Liver (tissue), 9 donors: ENCODE measurements around the gene COL24A1. TPM values are rescaled to one million over a fixed set of nuclear protein-coding genes. Genes with fewer than 3 reads are reported as not detected.

ENCODE experiments used
- DNase-seq: peaks from one replicate; pipeline ENCODE4 v3.0.0-alpha.2; 2017; ENCODE audit warnings: low spot score
- H3K27ac ChIP-seq, 2 donors: one replicate each; pipeline ENCODE4 v1.7.0; 2013; ENCODE audit warnings: inconsistent platforms in 2 of 2, low read length in 2 of 2, control low read depth in 1 of 2, low read depth in 1 of 2, mild to moderate bottlenecking in 1 of 2
- H3K27me3 ChIP-seq, 4 donors: one replicate each; pipeline versions ENCODE4 v1.6.1 to v1.7.0; 2013; ENCODE audit warnings: low read length in 3 of 4, inconsistent platforms in 1 of 4, mild to moderate bottlenecking in 1 of 4, moderate library complexity in 1 of 4; ENCODE audit not compliant: control insufficient read depth in 4 of 4, insufficient read depth in 4 of 4
- H3K36me3 ChIP-seq, 4 donors: one replicate each; pipeline versions ENCODE4 v1.6.1 to v1.7.0; 2013; ENCODE audit warnings: low read length in 3 of 4, mild to moderate bottlenecking in 3 of 4, low read depth in 1 of 4, moderate library complexity in 1 of 4; ENCODE audit not compliant: control insufficient read depth in 4 of 4, insufficient read depth in 3 of 4
- H3K4me1 ChIP-seq, 4 donors: one replicate each; pipeline versions ENCODE4 v1.6.1 to v1.7.0; 2013; ENCODE audit warnings: low read length in 3 of 4, mild to moderate bottlenecking in 3 of 4, moderate library complexity in 1 of 4; ENCODE audit not compliant: control insufficient read depth in 4 of 4, insufficient read depth in 4 of 4
- H3K4me3 ChIP-seq, 3 donors: one replicate each; pipeline versions ENCODE4 v1.6.1 to v1.7.0; 2013; ENCODE audit warnings: low read length in 3 of 3, control low read depth in 1 of 3, low read depth in 1 of 3, mild to moderate bottlenecking in 1 of 3
- H3K9ac ChIP-seq, 2 donors: one replicate each; pipeline ENCODE4 v1.7.0; 2013; ENCODE audit warnings: low read length in 2 of 2, mild to moderate bottlenecking in 2 of 2, moderate library complexity in 2 of 2, control low read depth in 1 of 2, low read depth in 1 of 2
- H3K9me3 ChIP-seq, 4 donors: one replicate each; pipeline versions ENCODE4 v1.6.1 to v1.7.0; 2013; ENCODE audit warnings: low read length in 3 of 4; ENCODE audit not compliant: control insufficient read depth in 4 of 4
- EGR1 ChIP-seq, 2 donors: IDR thresholded peaks; 2 replicates each; pipeline ENCODE4 v1.6.1; 2016 to 2018; ENCODE audit warnings: antibody characterized with exemption in 2 of 2, low read depth in 2 of 2
- FOXA1 ChIP-seq: IDR thresholded peaks from 2 replicates; pipeline ENCODE4 v1.6.1; 2016; ENCODE audit warnings: antibody characterized with exemption
- FOXA2 ChIP-seq: IDR thresholded peaks from 2 replicates; pipeline ENCODE4 v1.6.1; 2016; ENCODE audit warnings: antibody characterized with exemption
- GABPA ChIP-seq, 2 donors: IDR thresholded peaks in 1 of 2; conservative IDR thresholded peaks in 1 of 2; 2 replicates each; pipeline ENCODE4 v1.6.1; 2016; ENCODE audit warnings: antibody characterized with exemption in 2 of 2, mild to moderate bottlenecking in 1 of 2, moderate library complexity in 1 of 2
- HNF4A ChIP-seq, 2 donors: conservative IDR thresholded peaks; 2 replicates each; pipeline ENCODE4 v1.6.1; 2016; ENCODE audit warnings: antibody characterized with exemption in 2 of 2, mild to moderate bottlenecking in 2 of 2
- HNF4G ChIP-seq: IDR thresholded peaks from 2 replicates; pipeline ENCODE4 v1.6.1; 2016; ENCODE audit warnings: antibody characterized with exemption
- JUND ChIP-seq, 2 donors: IDR thresholded peaks; 2 replicates each; pipeline ENCODE4 v1.6.1; 2016; ENCODE audit warnings: antibody characterized with exemption in 2 of 2
- NR2F2 ChIP-seq: IDR thresholded peaks from 2 replicates; pipeline ENCODE4 v1.6.1; 2016; ENCODE audit warnings: antibody characterized with exemption
- RAD21 ChIP-seq, 2 donors: IDR thresholded peaks; 2 replicates each; pipeline ENCODE4 v1.6.1; 2016; ENCODE audit warnings: antibody characterized with exemption in 2 of 2, mild to moderate bottlenecking in 2 of 2
- RXRA ChIP-seq, 2 donors: IDR thresholded peaks; 2 replicates each; pipeline ENCODE4 v1.6.1; 2017 to 2018; ENCODE audit warnings: antibody characterized with exemption in 2 of 2, mild to moderate bottlenecking in 1 of 2
- SP1 ChIP-seq: IDR thresholded peaks from 2 replicates; pipeline ENCODE4 v1.6.1; 2018; ENCODE audit warnings: antibody characterized with exemption, mild to moderate bottlenecking
- TAF1 ChIP-seq: conservative IDR thresholded peaks from 2 replicates; pipeline ENCODE4 v1.6.1; 2016; ENCODE audit warnings: antibody characterized with exemption, mild to moderate bottlenecking
- YY1 ChIP-seq: IDR thresholded peaks from 2 replicates; pipeline ENCODE4 v1.6.1; 2016; ENCODE audit warnings: antibody characterized with exemption, mild to moderate bottlenecking
- WGBS: extraction: QIAGEN DNeasy Blood & Tissue Kit; methylation state at CpG from one replicate; pipeline ENCODE4 v1.1.7; 2013; 5-methylcytosine and 5-hydroxymethylcytosine counted together
- polyA plus RNA-seq, 2 donors: library from polyadenylated mRNA; stranded (reverse) in 1 of 2; unstranded in 1 of 2; fragments of 200-250 nt in 1 of 2; fragments of >200 nt in 1 of 2; fragmentation: Nextera tagmentation in 1 of 2; extraction: Ambion mirVana in 1 of 2; gene quantifications; one replicate each; pipeline versions ENCODE4 v1.2.1 to v1.2.3, GENCODE V29; 2013 to 2015
- total RNA-seq, 2 donors: library from RNA; depleted of rRNA; stranded (reverse); fragments of >200 nt; gene quantifications; one replicate each; pipeline ENCODE4 v1.2.3, GENCODE V29; 2014
- TF ChIP-seq, protein P1 (sequence below): IDR thresholded peaks from 2 replicates; pipeline ENCODE4 v1.6.1; 2016; ENCODE audit warnings: antibody characterized with exemption
- TF ChIP-seq, protein P2 (sequence below): IDR thresholded peaks from 2 replicates; pipeline ENCODE4 v1.6.1; 2016; ENCODE audit warnings: antibody characterized with exemption, mild to moderate bottlenecking
- TF ChIP-seq, protein P3 (sequence below): IDR thresholded peaks from 2 replicates; pipeline ENCODE4 v1.6.1; 2016; ENCODE audit warnings: antibody characterized with exemption
- TF ChIP-seq, protein P4 (sequence below): fragments of 150-350 bp; IDR thresholded peaks from 2 replicates; pipeline ENCODE4 v1.5.1; 2017; ENCODE audit warnings: improper control_type of control experiment, low read depth, low read length; ENCODE audit not compliant: missing input control
- TF ChIP-seq, protein P5 (sequence below): IDR thresholded peaks from 2 replicates; pipeline ENCODE4 v1.6.1; 2016; ENCODE audit warnings: antibody characterized with exemption
- donor health status: healthy.
- donor health status: healthy.
- donor health status: healthy.
- donor health status: healthy.
- donor health status: healthy.

Gene COL24A1
- total RNA-seq (under 1 TPM; under 0.01 to 0.28 TPM), polyA plus RNA-seq (under 1 TPM in 1 of 2 donors, not detected in 1; 0.01 TPM)

DNA sequence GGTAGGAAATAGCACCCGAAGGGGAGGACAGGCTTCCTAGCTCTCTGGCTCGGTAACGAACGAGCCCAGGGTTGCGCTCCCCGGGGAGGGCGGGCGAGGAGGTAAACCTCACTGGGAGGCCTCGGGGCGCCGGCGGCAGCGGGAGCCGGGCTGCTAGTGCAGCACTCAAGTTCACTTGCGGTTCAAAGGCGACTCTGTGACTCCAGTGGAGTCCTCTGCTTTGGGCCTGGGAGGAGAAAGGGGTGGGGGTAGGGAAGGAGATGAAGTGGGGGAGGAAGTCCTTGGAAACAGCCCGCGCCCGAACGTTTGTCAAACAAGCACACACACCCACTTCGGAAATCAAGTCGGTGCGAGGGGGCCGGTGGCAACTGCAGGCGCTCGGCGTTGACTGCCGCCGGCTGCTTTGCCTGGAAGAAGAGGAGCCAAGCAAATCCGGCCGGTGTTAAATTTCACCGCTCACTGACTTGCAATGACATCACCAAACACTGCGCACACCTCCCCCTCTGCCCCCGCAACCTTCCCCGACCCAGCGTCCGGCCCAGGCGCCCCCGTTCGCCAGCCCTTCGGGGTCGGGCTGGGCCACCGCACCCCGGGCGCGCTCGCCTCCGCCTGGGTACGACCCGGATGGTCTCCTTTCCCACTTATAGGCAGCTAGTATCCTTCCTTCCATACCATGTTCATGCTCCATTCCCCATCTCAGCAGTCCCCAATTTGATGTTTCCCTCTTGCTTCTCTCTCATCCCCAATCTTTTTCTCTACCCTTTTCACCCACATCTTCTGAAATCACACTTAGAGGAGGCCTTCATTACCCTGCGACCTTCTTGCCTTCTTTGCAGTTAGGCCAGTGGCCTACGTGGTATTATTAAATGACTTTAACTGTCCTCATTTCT is at the start of gene COL24A1:
Gene COL24A1 (minus strand): TSS at position 207 of the 890 bp plus-strand sequence. CDS start 376 bp downstream, outside the sequence.
- H3K9ac ChIP-seq: no peak within 1 kb of the TSS
- H3K4me3 ChIP-seq: peak within 1 kb of the TSS in 2 of 3 donors; percentile 7 to 35
- H3K36me3 ChIP-seq: no peaks in the 10 kb centered on the region
- H3K4me1 ChIP-seq: peaks cover 4 to 24% (median 22%) of the 10 kb centered on the region in 4 donors
- WGBS: 9% methylated on average over 52 of the region's 52 CpGs
- H3K27me3 ChIP-seq: peaks cover 0 to 6% (median 0%) of the 10 kb centered on the region in 4 donors
- H3K27ac ChIP-seq: peak within 1 kb of the TSS in 1 of 2 donors; percentile 18
- DNase-seq: no peak
- TF ChIP-seq FOXA1: no peak
- H3K9me3 ChIP-seq: no peaks in the 10 kb centered on the region

DNA sequence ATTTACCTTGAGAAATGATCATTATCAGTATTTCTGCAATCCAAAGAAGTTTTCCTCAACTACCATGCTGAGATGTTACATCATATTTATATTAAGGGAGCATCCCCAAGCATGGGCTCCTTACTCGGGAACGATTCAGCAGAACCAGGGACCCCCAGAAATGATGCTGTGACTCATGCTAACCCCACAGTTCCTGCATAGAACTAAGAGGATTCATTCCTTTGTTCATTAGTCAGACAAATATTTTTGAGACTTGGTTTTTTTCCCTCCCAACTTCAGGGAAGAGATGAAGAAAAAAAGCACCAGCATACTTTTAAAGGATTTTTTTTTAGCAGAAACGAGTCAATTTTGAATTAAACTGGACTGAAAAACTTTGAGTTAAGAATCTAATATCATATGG is 49.2 kb upstream of the COL24A1 start:
- TF ChIP-seq, protein P1, sequence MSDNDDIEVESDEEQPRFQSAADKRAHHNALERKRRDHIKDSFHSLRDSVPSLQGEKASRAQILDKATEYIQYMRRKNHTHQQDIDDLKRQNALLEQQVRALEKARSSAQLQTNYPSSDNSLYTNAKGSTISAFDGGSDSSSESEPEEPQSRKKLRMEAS: no peak
- TF ChIP-seq GABPA (IDR thresholded peaks at IDR 0.05 in 1 of 2, conservative IDR thresholded peaks at IDR 0.05 in 1 of 2) (no peak), RXRA (IDR thresholded peaks at IDR 0.05) (no peak), TAF1 (no peak), RAD21 (IDR thresholded peaks at IDR 0.05) (no peak), EGR1 (IDR thresholded peaks at IDR 0.05; ENCODE audit: low read depth in 2 of 2) (no peak), HNF4A (conservative IDR thresholded peaks at IDR 0.05) (no peak), JUND (IDR thresholded peaks at IDR 0.05) (no peak), SP1 (no peak), YY1 (no peak), HNF4G (no peak), NR2F2 (no peak), FOXA1 (no peak), FOXA2 (no peak)
- TF ChIP-seq, protein P2, sequence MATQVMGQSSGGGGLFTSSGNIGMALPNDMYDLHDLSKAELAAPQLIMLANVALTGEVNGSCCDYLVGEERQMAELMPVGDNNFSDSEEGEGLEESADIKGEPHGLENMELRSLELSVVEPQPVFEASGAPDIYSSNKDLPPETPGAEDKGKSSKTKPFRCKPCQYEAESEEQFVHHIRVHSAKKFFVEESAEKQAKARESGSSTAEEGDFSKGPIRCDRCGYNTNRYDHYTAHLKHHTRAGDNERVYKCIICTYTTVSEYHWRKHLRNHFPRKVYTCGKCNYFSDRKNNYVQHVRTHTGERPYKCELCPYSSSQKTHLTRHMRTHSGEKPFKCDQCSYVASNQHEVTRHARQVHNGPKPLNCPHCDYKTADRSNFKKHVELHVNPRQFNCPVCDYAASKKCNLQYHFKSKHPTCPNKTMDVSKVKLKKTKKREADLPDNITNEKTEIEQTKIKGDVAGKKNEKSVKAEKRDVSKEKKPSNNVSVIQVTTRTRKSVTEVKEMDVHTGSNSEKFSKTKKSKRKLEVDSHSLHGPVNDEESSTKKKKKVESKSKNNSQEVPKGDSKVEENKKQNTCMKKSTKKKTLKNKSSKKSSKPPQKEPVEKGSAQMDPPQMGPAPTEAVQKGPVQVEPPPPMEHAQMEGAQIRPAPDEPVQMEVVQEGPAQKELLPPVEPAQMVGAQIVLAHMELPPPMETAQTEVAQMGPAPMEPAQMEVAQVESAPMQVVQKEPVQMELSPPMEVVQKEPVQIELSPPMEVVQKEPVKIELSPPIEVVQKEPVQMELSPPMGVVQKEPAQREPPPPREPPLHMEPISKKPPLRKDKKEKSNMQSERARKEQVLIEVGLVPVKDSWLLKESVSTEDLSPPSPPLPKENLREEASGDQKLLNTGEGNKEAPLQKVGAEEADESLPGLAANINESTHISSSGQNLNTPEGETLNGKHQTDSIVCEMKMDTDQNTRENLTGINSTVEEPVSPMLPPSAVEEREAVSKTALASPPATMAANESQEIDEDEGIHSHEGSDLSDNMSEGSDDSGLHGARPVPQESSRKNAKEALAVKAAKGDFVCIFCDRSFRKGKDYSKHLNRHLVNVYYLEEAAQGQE: no peak
- TF ChIP-seq, protein P3, sequence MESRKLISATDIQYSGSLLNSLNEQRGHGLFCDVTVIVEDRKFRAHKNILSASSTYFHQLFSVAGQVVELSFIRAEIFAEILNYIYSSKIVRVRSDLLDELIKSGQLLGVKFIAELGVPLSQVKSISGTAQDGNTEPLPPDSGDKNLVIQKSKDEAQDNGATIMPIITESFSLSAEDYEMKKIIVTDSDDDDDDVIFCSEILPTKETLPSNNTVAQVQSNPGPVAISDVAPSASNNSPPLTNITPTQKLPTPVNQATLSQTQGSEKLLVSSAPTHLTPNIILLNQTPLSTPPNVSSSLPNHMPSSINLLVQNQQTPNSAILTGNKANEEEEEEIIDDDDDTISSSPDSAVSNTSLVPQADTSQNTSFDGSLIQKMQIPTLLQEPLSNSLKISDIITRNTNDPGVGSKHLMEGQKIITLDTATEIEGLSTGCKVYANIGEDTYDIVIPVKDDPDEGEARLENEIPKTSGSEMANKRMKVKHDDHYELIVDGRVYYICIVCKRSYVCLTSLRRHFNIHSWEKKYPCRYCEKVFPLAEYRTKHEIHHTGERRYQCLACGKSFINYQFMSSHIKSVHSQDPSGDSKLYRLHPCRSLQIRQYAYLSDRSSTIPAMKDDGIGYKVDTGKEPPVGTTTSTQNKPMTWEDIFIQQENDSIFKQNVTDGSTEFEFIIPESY: no peak
- TF ChIP-seq, protein P4, sequence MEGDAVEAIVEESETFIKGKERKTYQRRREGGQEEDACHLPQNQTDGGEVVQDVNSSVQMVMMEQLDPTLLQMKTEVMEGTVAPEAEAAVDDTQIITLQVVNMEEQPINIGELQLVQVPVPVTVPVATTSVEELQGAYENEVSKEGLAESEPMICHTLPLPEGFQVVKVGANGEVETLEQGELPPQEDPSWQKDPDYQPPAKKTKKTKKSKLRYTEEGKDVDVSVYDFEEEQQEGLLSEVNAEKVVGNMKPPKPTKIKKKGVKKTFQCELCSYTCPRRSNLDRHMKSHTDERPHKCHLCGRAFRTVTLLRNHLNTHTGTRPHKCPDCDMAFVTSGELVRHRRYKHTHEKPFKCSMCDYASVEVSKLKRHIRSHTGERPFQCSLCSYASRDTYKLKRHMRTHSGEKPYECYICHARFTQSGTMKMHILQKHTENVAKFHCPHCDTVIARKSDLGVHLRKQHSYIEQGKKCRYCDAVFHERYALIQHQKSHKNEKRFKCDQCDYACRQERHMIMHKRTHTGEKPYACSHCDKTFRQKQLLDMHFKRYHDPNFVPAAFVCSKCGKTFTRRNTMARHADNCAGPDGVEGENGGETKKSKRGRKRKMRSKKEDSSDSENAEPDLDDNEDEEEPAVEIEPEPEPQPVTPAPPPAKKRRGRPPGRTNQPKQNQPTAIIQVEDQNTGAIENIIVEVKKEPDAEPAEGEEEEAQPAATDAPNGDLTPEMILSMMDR: no peak
- TF ChIP-seq, protein P5, sequence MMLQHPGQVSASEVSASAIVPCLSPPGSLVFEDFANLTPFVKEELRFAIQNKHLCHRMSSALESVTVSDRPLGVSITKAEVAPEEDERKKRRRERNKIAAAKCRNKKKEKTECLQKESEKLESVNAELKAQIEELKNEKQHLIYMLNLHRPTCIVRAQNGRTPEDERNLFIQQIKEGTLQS: no peak
- no peaks in the 10 kb centered on the region for H3K36me3 ChIP-seq
- no peak overlapping the region for H3K27ac ChIP-seq
- no peak overlapping the region for H3K4me3 ChIP-seq
- no peaks in the 10 kb centered on the region for H3K9me3 ChIP-seq
- no peaks in the 10 kb centered on the region for H3K27me3 ChIP-seq
- H3K9ac ChIP-seq: no peak overlapping the region
- H3K4me1 ChIP-seq: no peaks in the 10 kb centered on the region
- WGBS: 56% methylated on average over 3 of the region's 3 CpGs
- DNase-seq: no peak
